Gastrocnemius medialis (tissue), 4 donors: ENCODE results near the gene BCCIP. TPM values are rescaled to one million over a fixed set of nuclear protein-coding genes. Genes with fewer than 3 reads are reported as not detected.

Experiments used
- ATAC-seq, 2 donors: fragments of 150-250 bp; one replicate each; pipeline ENCODE4 v1.9.1; 2016
- DNase-seq, 2 donors: peaks; one replicate each; pipeline ENCODE4 v3.0.0-alpha.2; 2019
- H3K27ac ChIP-seq, 4 donors: fragments of 200-600 bp; sonication (generic); 1 replicate in 1 of 4; 2 replicates in 3 of 4; pipeline ENCODE4 v1.5.1; 2016 to 2018; ENCODE audit warnings: mild to moderate bottlenecking in 2 of 4, moderate library complexity in 1 of 4
- H3K27me3 ChIP-seq, 3 donors: fragments of 200-600 bp; sonication (generic) in 2 of 3; 1 replicate in 1 of 3; 2 replicates in 2 of 3; pipeline versions ENCODE4 v1.5.1 to v1.6.0; 2016 to 2019; ENCODE audit warnings: mild to moderate bottlenecking in 1 of 3, moderate library complexity in 1 of 3
- H3K36me3 ChIP-seq, 2 donors: fragments of 200-600 bp; sonication (generic) in 1 of 2; one replicate each; pipeline ENCODE4 v1.5.1; 2017 to 2018
- H3K4me1 ChIP-seq, 2 donors: fragments of 200-600 bp; sonication (generic) in 1 of 2; one replicate each; pipeline ENCODE4 v1.5.1; 2016 to 2017; ENCODE audit warnings: mild to moderate bottlenecking in 2 of 2
- H3K4me3 ChIP-seq, 4 donors: fragments of 200-600 bp; sonication (generic) in 3 of 4; 1 replicate in 1 of 4; 2 replicates in 3 of 4; pipeline ENCODE4 v1.5.1; 2016 to 2019; ENCODE audit warnings: mild to moderate bottlenecking in 2 of 4
- H3K9me3 ChIP-seq, 3 donors: fragments of 200-600 bp; sonication (generic) in 2 of 3; 1 replicate in 1 of 3; 2 replicates in 2 of 3; pipeline ENCODE4 v1.5.1; 2016 to 2019
- CTCF ChIP-seq, 5 experiments: fragments of 450-650 bp in 3 of 5; fragments of 200-600 bp in 2 of 5; sonication (generic) in 2 of 5; IDR thresholded peaks in 4 of 5; conservative IDR thresholded peaks in 1 of 5; 1 replicate in 4 of 5; 2 replicates in 1 of 5; pipeline ENCODE4 v1.5.1; 2016 to 2019; ENCODE audit warnings: antibody characterized with exemption in 5 of 5, mild to moderate bottlenecking in 3 of 5, moderate library complexity in 3 of 5
- POLR2A ChIP-seq, 2 donors: fragments of 450-650 bp; IDR thresholded peaks; one replicate each; pipeline ENCODE4 v1.6.1; 2017; ENCODE audit warnings: antibody characterized with exemption in 2 of 2, mild to moderate bottlenecking in 2 of 2, moderate library complexity in 2 of 2
- in situ Hi-C, 4 donors: fragments of 200-750 bp; cut with MboI; loops; one replicate each; pipeline versions ENCODE4 v1.15.0 to v1.8.0; 2017; ENCODE audit warnings: low sequenced_read_pairs in 4 of 4
- intact Hi-C: fragments of 100-400 bp; cut with DNase I; formaldehyde crosslinking; loops from one replicate; pipeline ENCODE4 v1.15.1; 2023; ENCODE audit warnings: low total_unique reads
- total RNA-seq, 4 donors: library from RNA; depleted of rRNA; stranded (reverse); fragments of >200 nt; gene quantifications; one replicate each; pipeline versions ENCODE4 v1.1.0 to v1.2.3, GENCODE V29; 2016

Gene BCCIP
- total RNA-seq, 4 donors from 2014 or later, result 51.1 to 85.6 (median 67.0) TPM

GRCh38 chr10:125836746-125837145, 13.4 kb downstream of the BCCIP start:
- Histone ChIP-seq H3K27me3 (no peaks in the 10 kb centered on the region), H3K36me3 (peaks cover 0 to 99% of the 10 kb centered on the region in 2 donors), H3K4me1 (no peaks in the 10 kb centered on the region), H3K9me3 (no peaks in the 10 kb centered on the region), H3K27ac (no peak overlapping the region), H3K4me3 (no peak overlapping the region)
- no peak for TF ChIP-seq CTCF (IDR thresholded peaks at IDR 0.05 in 4 of 5, conservative IDR thresholded peaks at IDR 0.05 in 1 of 5)
- no peak for TF ChIP-seq POLR2A (IDR thresholded peaks at IDR 0.05)
- ATAC-seq, result no peak
- intact Hi-C loops, result no loop called here
- in situ Hi-C loops, result no loop called here
- DNase-seq, result no peak

DNA sequence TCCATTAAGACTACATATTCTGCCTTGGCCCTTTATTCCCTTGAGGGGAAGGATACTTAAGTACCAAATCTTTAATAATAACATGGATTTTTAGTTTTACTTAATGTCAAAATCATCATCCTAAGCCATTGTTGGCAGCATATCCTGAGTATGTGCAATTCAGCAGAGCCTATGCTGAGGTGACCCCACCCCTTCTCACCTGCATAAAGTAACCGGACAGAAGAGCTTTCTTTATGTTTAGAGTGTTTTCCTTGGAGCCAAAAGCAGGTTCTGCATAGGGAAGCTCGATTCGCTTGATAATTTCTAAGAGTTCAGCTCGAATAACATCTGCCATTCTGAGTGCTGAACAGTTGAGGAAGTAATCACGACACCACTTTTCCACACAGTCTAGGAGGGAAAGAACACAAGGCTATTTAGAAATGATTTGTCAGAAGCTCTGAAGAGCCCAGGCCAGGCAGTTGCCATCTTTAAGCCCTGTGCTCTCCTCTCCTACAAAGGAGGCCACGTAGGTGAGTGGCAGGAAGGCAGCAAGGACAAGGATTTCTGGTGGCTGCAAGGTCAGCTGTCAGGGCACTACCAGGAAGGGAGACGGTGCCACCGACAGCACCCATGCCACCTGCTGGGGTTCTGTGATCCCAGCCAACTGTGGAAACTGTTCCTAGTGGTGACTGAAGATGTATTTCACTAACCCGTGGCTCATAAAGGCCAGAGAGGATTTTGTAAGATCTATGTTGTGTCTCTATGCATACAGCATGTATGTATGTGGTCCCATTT, 15.6 kb downstream of the BCCIP start:
- Histone ChIP-seq H3K36me3 (peaks cover 0 to 86% of the 10 kb centered on the region in 2 donors), H3K27ac (no peak overlapping the region), H3K27me3 (no peaks in the 10 kb centered on the region), H3K4me3 (no peak overlapping the region), H3K4me1 (no peaks in the 10 kb centered on the region), H3K9me3 (no peaks in the 10 kb centered on the region)
- in situ Hi-C loops (no loop called here), intact Hi-C loops (no loop called here)
- ATAC-seq (no peak), DNase-seq (no peak)
- no peak for TF ChIP-seq CTCF (IDR thresholded peaks at IDR 0.05 in 4 of 5, conservative IDR thresholded peaks at IDR 0.05 in 1 of 5)
- no peak for TF ChIP-seq POLR2A (IDR thresholded peaks at IDR 0.05)

GRCh38 chr10:125840406-125840805, 17.1 kb downstream of the BCCIP start:
- no peak for TF ChIP-seq POLR2A (IDR thresholded peaks at IDR 0.05)
- TF ChIP-seq CTCF (IDR thresholded peaks at IDR 0.05 in 4 of 5, conservative IDR thresholded peaks at IDR 0.05 in 1 of 5), result no peak
- in situ Hi-C loops (no loop called here), intact Hi-C loops (no loop called here)
- ATAC-seq (no peak), DNase-seq (no peak)
- Histone ChIP-seq H3K27ac (no peak overlapping the region), H3K36me3 (peaks cover 0 to 72% of the 10 kb centered on the region in 2 donors), H3K4me3 (no peak overlapping the region), H3K9me3 (no peaks in the 10 kb centered on the region), H3K27me3 (no peaks in the 10 kb centered on the region), H3K4me1 (no peaks in the 10 kb centered on the region)

DNA sequence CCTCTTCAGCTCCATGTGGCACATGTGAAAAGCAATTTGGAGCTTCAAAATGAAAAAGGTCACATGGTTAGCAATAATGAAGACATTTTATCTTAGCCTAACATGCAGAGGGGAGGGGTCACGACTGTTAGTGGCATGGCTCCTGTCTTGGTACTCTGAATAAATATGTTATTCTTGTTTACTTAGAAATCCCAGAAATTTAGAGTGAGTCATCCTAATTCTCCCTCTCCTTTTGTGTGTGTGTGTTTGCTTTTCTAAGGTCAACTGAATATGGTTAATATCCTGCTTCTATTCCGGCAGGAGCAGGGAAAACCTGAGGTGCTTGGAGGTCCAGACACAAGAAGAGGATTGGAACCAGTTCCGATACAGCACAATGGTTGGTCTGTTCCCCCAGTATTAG, 17.6 kb downstream of the BCCIP start:
- Histone ChIP-seq H3K9me3 (no peaks in the 10 kb centered on the region), H3K4me1 (no peaks in the 10 kb centered on the region), H3K36me3 (peaks cover 0 to 66% of the 10 kb centered on the region in 2 donors), H3K27me3 (no peaks in the 10 kb centered on the region), H3K27ac (no peak overlapping the region), H3K4me3 (no peak overlapping the region)
- TF ChIP-seq CTCF (IDR thresholded peaks at IDR 0.05 in 4 of 5, conservative IDR thresholded peaks at IDR 0.05 in 1 of 5), result no peak
- TF ChIP-seq POLR2A (IDR thresholded peaks at IDR 0.05), result no peak
- ATAC-seq (no peak), DNase-seq (no peak)
- intact Hi-C loops (no loop called here), in situ Hi-C loops (no loop called here)
